Esophagus muscularis mucosa (tissue), 4 donors: ENCODE data around the gene CTNNA2. TPM values are rescaled to one million over a fixed set of nuclear protein-coding genes. Genes with fewer than 3 reads are reported as not detected.

ENCODE experiments used
- DNase-seq: peaks from one replicate; pipeline ENCODE4 v3.0.0-alpha.2; 2017; ENCODE audit errors: extremely low spot score
- H3K27ac ChIP-seq, 4 donors: fragments of 200-600 bp; sonication (generic); replicated peaks in 1 of 4; 1 replicate in 3 of 4; 2 replicates in 1 of 4; pipeline ENCODE4 v1.5.1; 2016 to 2019; ENCODE audit warnings: mild to moderate bottlenecking in 1 of 4
- H3K27me3 ChIP-seq, 4 donors: fragments of 200-600 bp; sonication (generic); one replicate each; pipeline versions ENCODE4 v1.5.1 to v1.6.0; 2016 to 2019
- H3K36me3 ChIP-seq, 4 donors: fragments of 200-600 bp; sonication (generic); one replicate each; pipeline ENCODE4 v1.5.1; 2016 to 2019
- H3K4me1 ChIP-seq, 4 donors: fragments of 200-600 bp; sonication (generic); one replicate each; pipeline ENCODE4 v1.5.1; 2016 to 2019
- H3K4me3 ChIP-seq, 4 donors: fragments of 200-600 bp; sonication (generic); 1 replicate in 2 of 4; 2 replicates in 2 of 4; pipeline ENCODE4 v1.5.1; 2016 to 2019; ENCODE audit warnings: mild to moderate bottlenecking in 4 of 4, moderate library complexity in 1 of 4
- H3K9me3 ChIP-seq, 4 donors: fragments of 200-600 bp; sonication (generic); 1 replicate in 3 of 4; 2 replicates in 1 of 4; pipeline ENCODE4 v1.5.1; 2016 to 2019
- EP300 ChIP-seq: sonication (generic); formaldehyde crosslinking; IDR thresholded peaks from one replicate; pipeline ENCODE4 v1.6.1; 2017; ENCODE audit warnings: antibody characterized with exemption
- POLR2A ChIP-seq: fragments of 450-650 bp; IDR thresholded peaks from one replicate; pipeline ENCODE4 v1.6.1; 2017; ENCODE audit warnings: antibody characterized with exemption, moderate library complexity, mild to moderate bottlenecking, low read depth
- POLR2AphosphoS5 ChIP-seq, 2 donors: sonication (generic); formaldehyde crosslinking; IDR thresholded peaks; one replicate each; pipeline ENCODE4 v1.6.1; 2017; ENCODE audit warnings: antibody characterized with exemption in 2 of 2
- WGBS: methylation state at CpG from one replicate; pipeline ENCODE4 v1.1.5; 2018; 5-methylcytosine and 5-hydroxymethylcytosine counted together
- intact Hi-C: fragments of 100-400 bp; cut with DNase I; formaldehyde crosslinking; loops from one replicate; pipeline ENCODE4 v1.15.1; 2023
- total RNA-seq, 4 donors: library from RNA; depleted of rRNA; stranded (reverse); fragments of >200 nt; gene quantifications; one replicate each; pipeline versions ENCODE4 v1.1.0 to v1.2.1, GENCODE V29; 2016
- TF ChIP-seq, protein P1 (sequence below), 3 experiments: fragments of 200-600 bp in 2 of 3; fragments of 450-650 bp in 1 of 3; sonication (generic) in 2 of 3; IDR thresholded peaks; one replicate each; pipeline ENCODE4 v1.5.1; 2017 to 2019; ENCODE audit warnings: antibody characterized with exemption in 3 of 3, mild to moderate bottlenecking in 2 of 3, moderate library complexity in 1 of 3

Gene CTNNA2
- total RNA-seq, 4 donors from 2014 or later = 0.42 to 2.5 (median 1.1) TPM

DNA sequence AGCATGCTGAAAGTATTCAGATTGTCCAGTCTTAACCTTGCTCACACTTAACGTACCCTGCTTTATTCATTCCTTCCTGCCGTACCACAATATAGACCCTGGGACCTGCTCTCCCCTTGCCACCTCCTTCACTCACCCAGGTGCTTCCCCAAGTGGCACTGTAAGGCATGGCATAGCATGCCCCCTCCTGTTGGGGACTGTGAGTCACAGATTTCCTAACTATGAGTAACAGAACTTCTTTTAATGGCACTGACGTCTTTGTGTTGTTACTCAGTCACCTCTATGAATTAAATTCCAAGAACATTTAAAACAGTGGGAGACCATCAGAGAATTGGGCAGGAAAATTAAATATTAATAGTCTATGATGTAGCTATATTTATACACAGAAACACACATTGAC, 117.2 kb downstream of the CTNNA2 start:
- intact Hi-C loops = no loop called here
- Histone ChIP-seq H3K27me3 (no peaks in the 10 kb centered on the region), H3K27ac (no peak overlapping the region), H3K4me3 (no peak overlapping the region), H3K4me1 (no peaks in the 10 kb centered on the region), H3K36me3 (no peaks in the 10 kb centered on the region), H3K9me3 (no peaks in the 10 kb centered on the region)
- 78% methylated on average over 3 of the region's 3 CpGs for WGBS
- TF ChIP-seq POLR2AphosphoS5 (IDR thresholded peaks at IDR 0.05) (no peak), EP300 (no peak), POLR2A (no peak)
- TF ChIP-seq, protein P1, sequence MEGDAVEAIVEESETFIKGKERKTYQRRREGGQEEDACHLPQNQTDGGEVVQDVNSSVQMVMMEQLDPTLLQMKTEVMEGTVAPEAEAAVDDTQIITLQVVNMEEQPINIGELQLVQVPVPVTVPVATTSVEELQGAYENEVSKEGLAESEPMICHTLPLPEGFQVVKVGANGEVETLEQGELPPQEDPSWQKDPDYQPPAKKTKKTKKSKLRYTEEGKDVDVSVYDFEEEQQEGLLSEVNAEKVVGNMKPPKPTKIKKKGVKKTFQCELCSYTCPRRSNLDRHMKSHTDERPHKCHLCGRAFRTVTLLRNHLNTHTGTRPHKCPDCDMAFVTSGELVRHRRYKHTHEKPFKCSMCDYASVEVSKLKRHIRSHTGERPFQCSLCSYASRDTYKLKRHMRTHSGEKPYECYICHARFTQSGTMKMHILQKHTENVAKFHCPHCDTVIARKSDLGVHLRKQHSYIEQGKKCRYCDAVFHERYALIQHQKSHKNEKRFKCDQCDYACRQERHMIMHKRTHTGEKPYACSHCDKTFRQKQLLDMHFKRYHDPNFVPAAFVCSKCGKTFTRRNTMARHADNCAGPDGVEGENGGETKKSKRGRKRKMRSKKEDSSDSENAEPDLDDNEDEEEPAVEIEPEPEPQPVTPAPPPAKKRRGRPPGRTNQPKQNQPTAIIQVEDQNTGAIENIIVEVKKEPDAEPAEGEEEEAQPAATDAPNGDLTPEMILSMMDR (IDR thresholded peaks at IDR 0.05) = no peak
- DNase-seq = no peak

DNA sequence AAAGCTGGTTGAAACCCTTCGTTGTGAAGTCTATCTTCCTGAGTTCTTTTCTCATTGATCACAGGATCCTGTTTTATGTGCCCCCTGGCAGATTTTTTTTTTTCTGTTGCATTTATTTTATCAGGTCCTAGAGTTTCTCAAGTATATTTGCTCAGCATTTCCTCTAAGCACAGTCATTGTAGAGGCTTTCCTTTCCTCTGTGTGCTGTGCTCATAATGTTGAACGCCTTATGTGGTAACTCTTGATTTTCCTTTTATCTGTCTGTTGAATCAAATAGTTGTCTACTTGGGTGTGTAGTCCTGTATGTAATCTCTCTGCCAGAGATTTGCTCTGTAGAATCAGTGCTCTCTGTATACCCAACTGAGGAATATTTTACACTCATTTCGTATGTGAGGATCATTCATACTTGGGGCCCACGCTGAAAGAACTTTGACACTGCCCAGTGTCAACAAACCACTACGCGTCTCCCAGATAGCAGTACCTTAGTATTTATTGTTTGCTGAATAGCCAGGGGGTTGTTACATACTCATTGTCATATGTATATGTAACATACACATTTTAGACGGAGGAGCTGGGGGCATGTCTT, 118.2 kb downstream of the CTNNA2 start:
- no peak overlapping the region for H3K27ac ChIP-seq
- 67% methylated on average over 7 of the region's 7 CpGs for WGBS
- H3K4me3 ChIP-seq = no peak overlapping the region
- intact Hi-C loops = no loop called here
- H3K4me1 ChIP-seq = no peaks in the 10 kb centered on the region
- TF ChIP-seq, protein P1 (IDR thresholded peaks at IDR 0.05) = no peak
- no peak for TF ChIP-seq POLR2A
- no peak for TF ChIP-seq POLR2AphosphoS5 (IDR thresholded peaks at IDR 0.05)
- TF ChIP-seq EP300 = no peak
- no peaks in the 10 kb centered on the region for H3K9me3 ChIP-seq
- H3K27me3 ChIP-seq = no peaks in the 10 kb centered on the region
- no peaks in the 10 kb centered on the region for H3K36me3 ChIP-seq
- no peak for DNase-seq

DNA sequence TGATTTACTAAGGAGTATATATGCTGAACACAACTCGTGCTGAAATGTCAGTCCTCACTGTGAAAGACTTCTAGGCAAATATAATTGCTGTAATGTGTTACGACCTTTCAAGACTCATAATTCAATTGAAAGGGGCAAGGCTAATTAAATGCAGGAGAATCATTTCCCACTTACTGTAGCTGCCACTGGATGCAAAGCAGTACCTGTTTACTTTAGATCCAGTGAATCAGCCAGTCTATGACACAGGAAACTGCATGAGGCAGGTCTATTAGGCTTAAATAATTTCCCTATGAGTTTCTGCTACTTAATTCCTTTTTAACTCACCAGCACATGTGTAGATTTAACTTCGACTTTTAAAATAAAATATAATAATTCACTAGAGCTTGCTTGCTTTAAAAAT, 125.6 kb downstream of the CTNNA2 start:
- H3K36me3 ChIP-seq = no peaks in the 10 kb centered on the region
- no peak for TF ChIP-seq POLR2A
- TF ChIP-seq, protein P1 (IDR thresholded peaks at IDR 0.05) = no peak
- no peak for TF ChIP-seq POLR2AphosphoS5 (IDR thresholded peaks at IDR 0.05)
- no peak for TF ChIP-seq EP300
- no peaks in the 10 kb centered on the region for H3K4me1 ChIP-seq
- H3K27me3 ChIP-seq = no peaks in the 10 kb centered on the region
- no peak for DNase-seq
- intact Hi-C loops = no loop called here
- no peak overlapping the region for H3K4me3 ChIP-seq
- 66% methylated on average over 3 of the region's 3 CpGs for WGBS
- H3K27ac ChIP-seq = no peak overlapping the region
- H3K9me3 ChIP-seq = no peaks in the 10 kb centered on the region

DNA sequence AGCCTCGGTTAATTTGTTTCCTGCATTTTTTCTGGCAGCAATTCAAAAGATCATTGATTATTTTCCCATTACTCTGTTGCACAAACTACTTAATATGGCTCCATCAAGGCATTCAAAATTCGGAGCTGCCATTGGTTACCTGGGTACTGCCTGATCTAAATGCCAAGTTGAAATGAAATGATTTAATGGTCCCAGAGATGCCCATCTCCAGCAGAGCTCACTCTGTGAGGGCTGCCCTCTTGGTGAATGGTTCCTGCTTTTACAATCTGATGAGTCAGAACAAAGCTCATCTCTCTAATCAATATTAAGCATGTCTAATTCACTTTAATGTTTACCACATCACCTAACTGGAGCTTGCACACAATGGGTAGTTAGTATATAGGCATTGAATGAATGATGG, 126.1 kb downstream of the CTNNA2 start:
- Histone ChIP-seq H3K27ac (no peak overlapping the region), H3K4me3 (no peak overlapping the region), H3K27me3 (no peaks in the 10 kb centered on the region), H3K4me1 (no peaks in the 10 kb centered on the region), H3K9me3 (no peaks in the 10 kb centered on the region), H3K36me3 (no peaks in the 10 kb centered on the region)
- DNase-seq = no peak
- WGBS = 66% methylated on average over 2 of the region's 2 CpGs
- TF ChIP-seq POLR2AphosphoS5 (IDR thresholded peaks at IDR 0.05) = no peak
- no peak for TF ChIP-seq POLR2A
- TF ChIP-seq, protein P1 (IDR thresholded peaks at IDR 0.05) = no peak
- intact Hi-C loops = no loop called here

DNA sequence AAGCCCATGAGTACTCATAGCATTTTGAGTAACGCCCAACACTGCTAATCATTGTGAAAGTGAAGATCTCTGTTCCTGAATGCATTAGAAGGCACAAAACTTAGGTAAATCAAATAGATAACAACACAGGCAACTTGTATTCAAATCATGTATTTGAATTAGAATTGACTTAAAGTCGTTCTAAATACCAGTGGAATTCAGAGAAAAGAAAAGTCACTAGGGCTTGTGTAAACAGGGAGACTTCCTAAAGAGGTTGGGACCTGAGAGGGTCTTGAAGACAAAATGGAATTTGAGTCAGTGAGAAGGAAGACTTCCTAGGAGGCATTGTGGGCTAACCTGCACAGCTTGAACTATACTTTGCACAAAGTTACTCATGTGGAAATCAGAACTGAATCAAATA, 127.2 kb downstream of the CTNNA2 start:
- no peak for DNase-seq
- Histone ChIP-seq H3K27me3 (no peaks in the 10 kb centered on the region), H3K9me3 (no peaks in the 10 kb centered on the region), H3K4me3 (no peak overlapping the region), H3K27ac (no peak overlapping the region), H3K4me1 (no peaks in the 10 kb centered on the region), H3K36me3 (no peaks in the 10 kb centered on the region)
- WGBS = 53% methylated on average over 2 of the region's 2 CpGs
- intact Hi-C loops = no loop called here
- no peak for TF ChIP-seq POLR2AphosphoS5 (IDR thresholded peaks at IDR 0.05)
- TF ChIP-seq EP300 = no peak
- TF ChIP-seq POLR2A = no peak
- TF ChIP-seq, protein P1 (IDR thresholded peaks at IDR 0.05) = no peak
